Measurements from ENCODE around the gene PREX1. TPM values are rescaled to one million over a fixed set of nuclear protein-coding genes. Genes with fewer than 3 reads are reported as not detected.

Gene PREX1
- polyA plus RNA-seq, 1 of the 3 experiments (the other 2 are of a cell fraction): 5.3 TPM

- TF ChIP-seq, protein P1, sequence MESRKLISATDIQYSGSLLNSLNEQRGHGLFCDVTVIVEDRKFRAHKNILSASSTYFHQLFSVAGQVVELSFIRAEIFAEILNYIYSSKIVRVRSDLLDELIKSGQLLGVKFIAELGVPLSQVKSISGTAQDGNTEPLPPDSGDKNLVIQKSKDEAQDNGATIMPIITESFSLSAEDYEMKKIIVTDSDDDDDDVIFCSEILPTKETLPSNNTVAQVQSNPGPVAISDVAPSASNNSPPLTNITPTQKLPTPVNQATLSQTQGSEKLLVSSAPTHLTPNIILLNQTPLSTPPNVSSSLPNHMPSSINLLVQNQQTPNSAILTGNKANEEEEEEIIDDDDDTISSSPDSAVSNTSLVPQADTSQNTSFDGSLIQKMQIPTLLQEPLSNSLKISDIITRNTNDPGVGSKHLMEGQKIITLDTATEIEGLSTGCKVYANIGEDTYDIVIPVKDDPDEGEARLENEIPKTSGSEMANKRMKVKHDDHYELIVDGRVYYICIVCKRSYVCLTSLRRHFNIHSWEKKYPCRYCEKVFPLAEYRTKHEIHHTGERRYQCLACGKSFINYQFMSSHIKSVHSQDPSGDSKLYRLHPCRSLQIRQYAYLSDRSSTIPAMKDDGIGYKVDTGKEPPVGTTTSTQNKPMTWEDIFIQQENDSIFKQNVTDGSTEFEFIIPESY (IDR thresholded peaks at IDR 0.05; ENCODE audit: borderline replicate concordance, low read depth): no peak
- no peak for TF ChIP-seq FOXM1 (IDR thresholded peaks at IDR 0.05; ENCODE audit: low read depth)
- no peaks in the 10 kb centered on the region for H3K79me2 ChIP-seq (ENCODE audit: insufficient read depth)
- no peaks in the 10 kb centered on the region for H3F3A ChIP-seq (replicated peaks; ENCODE audit: insufficient read depth)
- no peak overlapping the region for H3K27ac ChIP-seq (ENCODE audit: low read depth in 2 of 2, low read length in 1 of 2)
- no peaks in the 10 kb centered on the region for H3K27me3 ChIP-seq (ENCODE audit: insufficient read depth)
- no peak overlapping the region for H3K4me2 ChIP-seq
- H3K4me1 ChIP-seq (ENCODE audit: control insufficient read depth in 1 of 2, insufficient read depth in 2 of 2, low read depth in 1 of 2, low read length in 1 of 2): no peaks in the 10 kb centered on the region
- no peaks in the 10 kb centered on the region for H3K9me2 ChIP-seq
- H2AFZ ChIP-seq (ENCODE audit: low read depth): no peak overlapping the region
- H3K9ac ChIP-seq: no peak overlapping the region
- no peaks in the 10 kb centered on the region for H3K9me3 ChIP-seq
- H3K36me3 ChIP-seq (replicated peaks in 1 of 2; ENCODE audit: control insufficient read depth in 1 of 2, insufficient read depth in 2 of 2, low read length in 1 of 2): no peaks in the 10 kb centered on the region
- WGBS (ENCODE audit: low lambda C conversion rate): 73% methylated on average over 9 of the region's 9 CpGs
- no peaks in the 10 kb centered on the region for H4K20me1 ChIP-seq (ENCODE audit: insufficient read depth)
- H3K4me3 ChIP-seq (ENCODE audit: low read depth in 2 of 2, low read length in 1 of 2): no peak overlapping the region
- DNase-seq: no peak
- ChIA-PET CTCF (interaction anchor here (0.9 to 4.9 kb wide), 3 partner anchors 9 to 257 kb away, joined by 3 to 41 read pairs (median 14); no protein-coding TSS in a partner anchor), POLR2A (no interaction called here)
Observed at GRCh38 chr20:48648482-48649051, 179.2 kb downstream of the PREX1 start.

DNA sequence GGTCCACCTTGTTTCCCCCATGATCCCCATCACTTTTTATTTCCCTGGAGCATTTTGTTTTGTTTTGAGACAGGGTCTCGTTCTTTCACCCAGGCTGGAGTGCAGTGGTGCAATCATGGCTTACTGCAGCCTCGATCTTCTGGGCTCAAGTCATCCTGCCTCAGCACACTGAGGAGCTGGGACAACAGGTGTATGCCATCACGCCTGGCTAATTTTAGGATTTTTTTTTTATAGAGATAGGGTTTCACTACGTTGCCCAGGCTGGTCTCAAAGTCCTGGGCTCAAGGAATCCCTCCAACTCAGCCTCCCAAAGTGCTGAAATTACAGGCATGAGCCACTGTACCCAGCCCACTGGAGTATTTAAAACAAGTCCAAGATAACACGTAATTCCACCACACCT lies 179.9 kb downstream of the PREX1 start:
- ChIA-PET POLR2A (no interaction called here), CTCF (interaction anchor here (3.0 to 4.9 kb wide), 2 partner anchors 10 to 257 kb away, joined by 14 to 41 read pairs; no protein-coding TSS in a partner anchor)
- no peaks in the 10 kb centered on the region for H3K36me3 ChIP-seq (replicated peaks in 1 of 2; ENCODE audit: control insufficient read depth in 1 of 2, insufficient read depth in 2 of 2, low read length in 1 of 2)

More for the DNA sequence above, 179.9 kb downstream of the PREX1 start:
- H3K9me2 ChIP-seq: no peaks in the 10 kb centered on the region
- H3K4me3 ChIP-seq (ENCODE audit: low read depth in 2 of 2, low read length in 1 of 2): no peak overlapping the region
- H3K9ac ChIP-seq: no peak overlapping the region
- H3K27ac ChIP-seq (ENCODE audit: low read depth in 2 of 2, low read length in 1 of 2): no peak overlapping the region
- no peaks in the 10 kb centered on the region for H3F3A ChIP-seq (replicated peaks; ENCODE audit: insufficient read depth)
- H4K20me1 ChIP-seq (ENCODE audit: insufficient read depth): no peaks in the 10 kb centered on the region
- no peak for DNase-seq
- no peaks in the 10 kb centered on the region for H3K79me2 ChIP-seq (ENCODE audit: insufficient read depth)
- no peaks in the 10 kb centered on the region for H3K4me1 ChIP-seq (ENCODE audit: control insufficient read depth in 1 of 2, insufficient read depth in 2 of 2, low read depth in 1 of 2, low read length in 1 of 2)
- WGBS (ENCODE audit: low lambda C conversion rate): 67% methylated on average over 5 of the region's 5 CpGs
- H3K9me3 ChIP-seq: no peaks in the 10 kb centered on the region
- no peak overlapping the region for H2AFZ ChIP-seq (ENCODE audit: low read depth)
- TF ChIP-seq FOXM1 (IDR thresholded peaks at IDR 0.05; ENCODE audit: low read depth) (no peak), SMC3 (IDR thresholded peaks at IDR 0.05; ENCODE audit: low read depth, low read length) (no peak), JUND (IDR thresholded peaks at IDR 0.05) (no peak), GATA2 (CRISPR knock-in tag; IDR thresholded peaks at IDR 0.05) (no peak), FOSL2 (IDR thresholded peaks at IDR 0.05; ENCODE audit: borderline replicate concordance, low read depth) (no peak), YY1 (IDR thresholded peaks at IDR 0.05; ENCODE audit: low read depth) (no peak), EZH2phosphoT487 (IDR thresholded peaks at IDR 0.05; ENCODE audit: borderline replicate concordance, low read depth) (no peak), RXRA (IDR thresholded peaks at IDR 0.05; ENCODE audit: borderline replicate concordance, low read depth) (no peak), FOXJ3 (CRISPR knock-in tag; IDR thresholded peaks at IDR 0.05) (no peak), USF1 (IDR thresholded peaks at IDR 0.05; ENCODE audit: borderline replicate concordance, low read depth) (no peak), MEF2A (IDR thresholded peaks at IDR 0.05; ENCODE audit: borderline replicate concordance, low read depth) (no peak), TCF12 (IDR thresholded peaks at IDR 0.05) (no peak), RAD21 (IDR thresholded peaks at IDR 0.05; ENCODE audit: low read length) (no peak)
- H3K4me2 ChIP-seq: no peak overlapping the region
- no peaks in the 10 kb centered on the region for H3K27me3 ChIP-seq (ENCODE audit: insufficient read depth)
